ENCODE results near the gene SLC37A1. TPM values are rescaled to one million over a fixed set of nuclear protein-coding genes. Genes with fewer than 3 reads are reported as not detected.

Gene SLC37A1
- total RNA-seq, 4 donors from 2014 or later: 4.0 to 5.8 (median 5.1) TPM

DNA sequence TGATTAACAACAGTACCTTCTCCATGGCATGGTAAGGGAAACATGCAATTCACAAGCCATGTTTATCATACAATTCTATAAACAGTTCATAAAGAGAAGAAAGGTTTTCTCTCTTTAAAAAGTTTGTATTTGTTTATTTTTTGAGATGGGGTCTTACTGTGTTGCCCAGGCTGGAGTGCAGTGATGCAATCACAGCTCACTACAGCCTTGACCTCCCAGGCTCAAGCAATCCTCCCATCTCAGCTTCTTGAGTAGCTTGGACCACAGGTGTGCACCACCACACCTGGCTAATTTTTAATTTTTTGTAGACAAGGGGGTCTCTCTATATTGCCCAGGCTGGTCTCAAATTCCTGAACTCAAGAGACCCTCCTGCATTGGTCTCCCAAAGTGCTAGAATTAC is 28.0 kb downstream of the SLC37A1 start:
- TF ChIP-seq, protein P1, sequence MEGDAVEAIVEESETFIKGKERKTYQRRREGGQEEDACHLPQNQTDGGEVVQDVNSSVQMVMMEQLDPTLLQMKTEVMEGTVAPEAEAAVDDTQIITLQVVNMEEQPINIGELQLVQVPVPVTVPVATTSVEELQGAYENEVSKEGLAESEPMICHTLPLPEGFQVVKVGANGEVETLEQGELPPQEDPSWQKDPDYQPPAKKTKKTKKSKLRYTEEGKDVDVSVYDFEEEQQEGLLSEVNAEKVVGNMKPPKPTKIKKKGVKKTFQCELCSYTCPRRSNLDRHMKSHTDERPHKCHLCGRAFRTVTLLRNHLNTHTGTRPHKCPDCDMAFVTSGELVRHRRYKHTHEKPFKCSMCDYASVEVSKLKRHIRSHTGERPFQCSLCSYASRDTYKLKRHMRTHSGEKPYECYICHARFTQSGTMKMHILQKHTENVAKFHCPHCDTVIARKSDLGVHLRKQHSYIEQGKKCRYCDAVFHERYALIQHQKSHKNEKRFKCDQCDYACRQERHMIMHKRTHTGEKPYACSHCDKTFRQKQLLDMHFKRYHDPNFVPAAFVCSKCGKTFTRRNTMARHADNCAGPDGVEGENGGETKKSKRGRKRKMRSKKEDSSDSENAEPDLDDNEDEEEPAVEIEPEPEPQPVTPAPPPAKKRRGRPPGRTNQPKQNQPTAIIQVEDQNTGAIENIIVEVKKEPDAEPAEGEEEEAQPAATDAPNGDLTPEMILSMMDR (IDR thresholded peaks at IDR 0.05; ENCODE audit: low read depth): no peak

DNA sequence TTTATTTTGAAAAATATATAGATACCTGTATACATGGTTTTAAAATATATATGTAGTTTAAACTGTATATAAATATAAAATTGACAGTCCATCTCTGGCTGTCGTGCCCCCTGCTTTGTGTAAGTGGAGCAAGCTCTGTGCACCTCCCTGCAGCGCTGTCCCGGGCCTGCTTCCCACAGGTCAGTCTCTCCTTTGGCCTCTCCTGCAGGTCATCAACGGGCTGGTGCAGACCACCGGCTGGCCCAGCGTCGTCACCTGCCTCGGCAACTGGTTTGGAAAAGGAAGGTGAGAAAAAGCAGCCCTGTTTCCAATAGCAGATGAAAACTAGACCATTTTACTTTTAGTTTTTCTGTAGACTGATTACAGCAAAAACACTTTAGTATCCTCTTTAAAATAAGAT is 28.5 kb downstream of the SLC37A1 start:
- TF ChIP-seq, protein P1 (IDR thresholded peaks at IDR 0.05; ENCODE audit: low read depth): no peak

GRCh38 chr21:42542596-42542995 is 28.9 kb downstream of the SLC37A1 start:
- TF ChIP-seq, protein P1 (IDR thresholded peaks at IDR 0.05; ENCODE audit: low read depth): no peak

- TF ChIP-seq, protein P1 (IDR thresholded peaks at IDR 0.05; ENCODE audit: low read depth): no peak
Measured at GRCh38 chr21:42543106-42543847, 29.6 kb downstream of the SLC37A1 start.

DNA sequence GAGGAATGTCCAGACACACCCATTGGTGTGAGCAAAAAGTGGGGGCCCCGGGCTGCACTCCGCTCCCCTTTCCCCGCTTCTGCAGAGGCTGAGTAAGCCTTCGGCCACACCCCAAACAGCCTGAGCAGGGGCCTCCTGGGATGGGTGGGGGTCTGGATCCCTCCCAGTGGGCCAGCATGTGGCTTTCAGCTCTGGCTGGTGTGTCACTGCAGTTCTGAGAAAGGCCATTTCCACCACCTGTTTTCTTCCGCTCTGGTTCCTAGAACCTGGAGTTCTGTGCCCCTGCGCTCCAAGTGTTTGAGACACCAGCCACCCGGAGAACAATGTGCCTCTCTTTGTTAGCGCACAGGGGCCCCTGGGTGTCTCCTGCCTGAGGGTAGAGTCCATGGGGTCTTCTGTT is 30.9 kb downstream of the SLC37A1 start:
- TF ChIP-seq, protein P1 (IDR thresholded peaks at IDR 0.05; ENCODE audit: low read depth): no peak

DNA sequence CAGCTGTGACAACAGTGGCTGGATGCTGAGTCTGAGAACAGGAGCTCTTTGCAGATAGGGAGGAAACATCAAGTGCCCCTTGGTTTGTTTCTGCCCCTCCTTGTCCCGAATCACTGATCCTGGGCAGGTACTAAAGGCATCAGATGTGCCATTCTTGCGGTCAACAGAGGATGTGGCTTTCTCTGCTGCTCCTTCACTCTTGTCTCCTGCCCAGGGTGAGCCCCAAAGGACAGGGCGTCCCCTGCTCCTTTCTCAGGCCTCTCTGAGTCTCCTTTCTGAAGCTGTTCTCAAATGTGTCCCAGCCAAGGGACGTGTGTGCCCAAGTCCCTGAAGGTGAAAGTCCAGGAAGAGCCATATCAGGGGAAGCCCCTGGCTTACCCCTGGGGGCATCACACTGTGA is 31.7 kb downstream of the SLC37A1 start:
- TF ChIP-seq, protein P1 (IDR thresholded peaks at IDR 0.05; ENCODE audit: low read depth): no peak

- TF ChIP-seq, protein P1 (IDR thresholded peaks at IDR 0.05; ENCODE audit: low read depth): no peak
Measured at GRCh38 chr21:42545745-42546144, 32.1 kb downstream of the SLC37A1 start.

Measured in subcutaneous adipose tissue (tissue), 4 donors.